Fibroblast of skin of scalp (primary cell): ENCODE measurements around the gene EPHA4.

Experiments
- DNase-seq: peaks from one replicate; pipeline ENCODE4 v3.0.0-alpha.2; 2013

The EPHA4 gene

DNA sequence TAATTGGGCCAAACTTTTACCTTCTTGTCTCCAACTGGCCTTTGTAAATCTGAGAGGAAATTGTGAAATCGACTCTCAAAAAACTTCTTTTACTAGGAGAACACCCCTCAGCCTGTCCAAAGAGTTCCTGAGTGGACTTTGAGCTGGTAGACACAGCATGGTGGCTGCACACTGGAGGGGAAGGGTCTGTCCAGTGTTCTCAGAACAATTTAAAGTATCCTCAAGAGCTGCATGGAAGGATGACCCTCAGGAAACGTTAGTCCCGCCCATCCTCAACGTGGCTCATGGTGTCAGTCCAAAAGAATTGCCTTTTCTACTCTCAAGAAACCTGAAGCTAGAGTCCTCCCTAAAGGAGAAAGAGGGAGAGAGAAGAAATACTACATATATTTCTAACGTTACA, 182.7 kb downstream of the EPHA4 start:
- DNase-seq = no peak

DNA sequence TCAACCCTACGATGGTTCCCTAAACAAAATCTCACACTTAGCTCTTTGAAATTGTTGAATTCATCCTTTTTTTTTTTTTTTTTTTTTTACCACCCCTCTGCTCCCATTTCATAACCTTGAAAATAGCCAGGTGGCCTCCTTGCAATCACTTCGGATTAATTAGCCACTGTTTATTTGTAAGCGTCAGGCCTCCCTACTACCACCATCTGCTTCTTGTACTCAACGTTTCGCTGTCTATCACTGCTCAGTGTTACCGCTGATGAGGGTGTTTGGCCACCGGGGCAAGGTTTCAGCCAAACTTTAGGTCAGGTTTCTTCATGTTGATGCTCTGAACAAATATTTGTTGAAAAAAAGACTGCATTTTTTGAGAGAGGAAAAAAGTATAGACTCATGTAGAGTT, 183.2 kb downstream of the EPHA4 start:
- DNase-seq = no peak

DNA sequence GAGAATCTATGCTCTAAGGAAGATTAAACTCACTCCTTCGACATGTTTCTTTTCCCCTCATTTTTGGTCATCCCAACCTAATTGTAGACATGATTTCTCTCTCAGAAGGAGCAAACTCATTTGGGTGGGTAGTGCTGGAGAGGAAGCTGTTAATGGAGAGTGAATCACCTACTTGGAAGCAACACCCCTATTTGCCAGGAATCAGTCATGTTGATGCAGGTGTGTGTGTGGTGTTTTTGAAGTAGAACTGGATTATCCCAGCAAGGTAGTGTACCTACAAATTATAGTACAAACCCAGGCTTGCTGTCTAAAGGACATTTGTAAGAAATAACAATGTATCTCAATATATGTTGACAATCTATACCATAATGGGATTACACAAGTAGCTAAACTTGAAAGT, 186.4 kb downstream of the EPHA4 start:
- DNase-seq = no peak

DNA sequence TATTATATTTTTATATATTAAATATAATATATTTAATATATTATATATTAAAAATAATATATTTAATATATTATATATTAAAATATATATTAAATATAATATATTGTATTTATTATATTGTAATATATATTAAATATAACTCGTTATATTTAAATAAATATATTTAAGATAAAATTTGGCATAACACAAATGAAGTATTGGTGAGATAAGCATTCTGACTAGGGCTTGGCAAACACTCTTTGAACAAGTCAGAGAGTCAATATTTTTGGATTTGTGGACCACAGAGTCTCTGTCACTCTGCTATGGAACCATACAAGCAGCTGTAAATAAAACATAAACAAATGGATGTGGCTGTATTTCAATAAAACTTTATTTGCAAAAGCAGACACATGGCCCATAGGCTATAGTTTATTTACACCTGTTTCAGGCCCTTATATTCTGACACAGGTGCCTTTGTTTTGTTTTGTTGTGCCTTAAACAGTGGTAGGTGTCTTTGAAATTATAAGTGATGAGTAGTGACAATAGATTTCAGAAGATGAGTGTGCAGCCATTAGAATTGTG, 190.1 kb downstream of the EPHA4 start:
- no peak for DNase-seq

DNA sequence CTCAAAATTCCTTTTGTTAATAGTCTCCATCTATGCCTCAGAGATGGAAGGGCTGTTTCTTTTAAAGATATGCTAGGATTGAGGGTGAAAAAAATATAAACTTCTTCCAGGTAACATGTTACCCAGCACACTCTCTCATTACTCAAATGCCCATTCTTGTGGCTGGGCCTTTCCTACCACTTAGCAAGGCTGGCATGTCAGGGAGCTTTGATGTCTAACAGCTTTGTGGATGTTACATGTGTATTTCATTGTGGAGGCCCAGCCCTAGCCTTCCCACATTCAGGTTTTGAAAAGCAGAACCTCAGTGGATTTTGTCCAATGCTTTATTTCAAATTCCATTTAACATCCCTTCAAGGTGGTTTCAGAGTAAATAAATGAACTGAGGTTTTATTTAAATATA, 191.4 kb downstream of the EPHA4 start:
- no peak for DNase-seq

DNA sequence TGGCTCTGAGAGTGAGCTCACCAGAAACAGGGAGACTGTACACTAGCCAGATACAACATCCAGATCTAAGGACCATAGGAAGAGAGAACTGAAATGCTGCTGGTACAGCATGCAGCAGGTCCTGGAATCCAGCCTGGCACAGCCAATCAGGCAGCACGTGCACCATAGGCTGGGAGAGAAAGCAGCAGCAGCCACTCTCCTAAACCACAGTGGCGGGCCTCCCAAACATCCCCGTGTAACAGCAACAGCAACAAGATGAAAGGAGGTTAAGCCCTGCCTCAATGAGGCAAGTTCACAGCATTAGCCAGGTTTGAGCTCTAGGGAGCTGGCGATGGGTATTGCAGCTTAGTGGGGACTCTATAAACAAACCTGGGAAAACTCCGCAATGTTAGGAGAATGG, 192.0 kb downstream of the EPHA4 start:
- no peak for DNase-seq

DNA sequence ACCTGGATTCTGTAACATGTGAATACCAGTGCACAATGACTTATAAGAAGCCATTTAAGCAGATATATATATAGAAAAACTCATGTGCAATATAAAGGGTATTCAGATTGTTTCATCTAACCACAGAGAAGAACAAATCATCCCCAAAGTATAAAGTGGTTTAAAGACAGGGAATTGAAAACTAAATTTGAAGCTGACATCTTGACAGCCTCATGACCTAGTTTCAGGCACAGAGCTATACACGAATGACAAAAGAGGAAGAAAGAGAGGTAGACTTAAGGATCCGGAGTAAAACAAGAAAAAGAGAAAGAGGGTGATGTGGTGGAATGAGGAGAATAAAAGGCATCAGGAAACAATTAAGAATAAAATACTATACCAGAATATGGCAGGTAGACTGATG, 194.5 kb downstream of the EPHA4 start:
- DNase-seq = no peak

DNA sequence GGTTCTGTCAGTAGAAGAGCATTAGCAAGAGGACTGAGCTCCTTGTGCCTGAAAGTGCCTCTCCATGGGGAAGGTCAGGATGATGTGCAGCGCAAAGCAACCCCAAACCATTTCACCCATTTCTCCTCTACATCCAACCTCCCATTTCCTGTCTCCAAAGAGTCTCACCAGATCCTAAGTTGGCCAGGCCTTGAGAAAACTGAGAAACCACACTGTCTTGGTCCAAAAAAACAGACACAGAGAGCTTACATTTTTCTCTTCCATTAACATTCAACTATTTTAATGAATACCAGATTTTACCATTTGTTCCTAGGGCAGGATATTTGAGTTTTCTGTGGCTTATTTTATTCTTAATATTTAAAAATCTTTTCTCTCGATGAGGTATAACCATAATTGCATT, 195.0 kb downstream of the EPHA4 start:
- DNase-seq = peak; percentile 63

DNA sequence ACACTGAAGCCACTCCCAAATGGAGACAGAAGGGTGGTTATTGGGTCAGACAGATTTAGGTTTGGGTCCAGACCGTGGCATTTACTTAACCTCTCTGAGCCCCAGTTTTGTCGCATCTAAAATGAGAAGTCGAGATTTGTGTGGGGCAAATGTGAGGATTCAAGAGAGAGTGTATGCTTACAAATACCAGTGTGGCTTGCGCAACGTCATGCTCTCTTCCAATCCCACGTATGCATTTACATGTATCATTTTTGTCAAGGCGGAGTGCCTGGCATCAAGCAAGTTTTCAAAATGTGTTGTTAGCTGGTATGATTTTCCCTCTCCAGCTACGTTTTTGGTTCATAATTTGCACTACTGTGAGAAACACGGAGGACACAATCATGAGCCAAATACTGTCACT, 197.9 kb downstream of the EPHA4 start:
- DNase-seq = no peak

DNA sequence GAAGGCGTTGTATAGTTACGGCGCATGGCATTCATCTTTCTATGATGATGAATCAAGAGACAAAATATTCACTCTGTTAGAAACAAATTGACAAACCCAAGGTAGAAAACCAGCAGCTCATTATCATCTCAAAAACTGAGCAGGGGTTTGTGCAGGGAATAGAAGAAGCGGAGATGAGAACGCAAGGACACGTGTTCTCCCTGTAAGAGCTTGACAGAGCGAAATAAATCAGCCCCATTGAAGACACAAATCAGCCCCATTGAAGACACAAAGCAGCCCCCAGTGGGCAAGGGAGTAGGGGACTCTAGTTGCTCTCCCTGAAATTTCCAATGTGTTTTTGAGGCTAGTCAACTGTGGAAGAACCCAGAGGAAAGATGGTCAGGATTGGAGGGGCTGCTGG, 199.2 kb downstream of the EPHA4 start:
- DNase-seq = no peak

DNA sequence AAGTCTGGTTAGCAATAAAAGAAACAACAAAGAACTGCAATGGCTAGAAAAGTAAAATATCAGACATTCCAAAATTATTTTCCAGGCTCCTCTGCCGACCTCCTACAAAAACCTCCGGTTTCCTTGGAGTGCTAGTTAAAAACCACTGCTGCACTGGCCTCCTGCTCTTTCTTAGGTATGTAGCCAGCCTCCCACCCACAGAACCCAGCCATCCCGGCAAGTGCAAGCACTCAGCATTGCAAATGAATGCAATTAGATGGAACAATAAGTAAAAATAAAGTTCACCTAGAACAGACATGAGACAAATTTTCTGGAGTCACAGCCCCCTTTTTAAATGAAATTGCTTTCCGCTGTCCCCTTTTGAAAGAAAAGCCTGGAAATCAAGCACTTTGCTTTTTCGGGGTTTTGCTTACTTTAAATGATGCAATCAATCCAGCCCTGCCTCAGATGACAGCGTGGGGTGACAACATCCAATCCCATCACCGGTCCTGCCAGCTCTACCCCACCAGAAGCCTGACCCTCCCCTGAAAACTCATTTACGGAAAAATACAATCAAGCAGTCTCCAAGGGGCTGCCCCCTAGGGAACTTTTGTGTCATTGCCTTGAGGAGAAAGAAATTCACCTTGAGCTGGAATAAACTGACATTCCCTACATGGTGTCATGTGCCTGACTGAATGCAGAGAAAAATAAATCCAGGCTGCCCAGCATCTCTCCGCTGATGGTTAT, 199.8 kb downstream of the EPHA4 start:
- no peak for DNase-seq

DNA sequence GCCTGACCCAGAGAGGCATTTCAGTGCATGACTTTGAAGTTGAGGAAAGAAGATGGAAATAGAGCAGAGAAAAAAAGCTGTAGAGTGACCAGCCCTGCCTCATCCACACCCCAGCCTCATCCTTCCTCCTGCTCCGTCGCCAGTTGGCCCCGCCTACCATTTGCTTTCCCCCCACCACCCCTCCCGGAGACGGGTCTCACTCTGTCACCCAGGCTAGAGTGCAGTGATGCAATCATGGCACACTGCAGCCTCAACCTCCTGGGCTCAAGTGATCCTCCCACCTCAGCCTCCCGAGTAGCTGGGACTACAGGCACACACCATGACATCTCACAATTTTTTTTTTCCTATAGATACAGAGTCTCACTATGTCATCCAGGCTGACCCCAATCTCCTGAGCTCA, 200.8 kb downstream of the EPHA4 start:
- DNase-seq = no peak

DNA sequence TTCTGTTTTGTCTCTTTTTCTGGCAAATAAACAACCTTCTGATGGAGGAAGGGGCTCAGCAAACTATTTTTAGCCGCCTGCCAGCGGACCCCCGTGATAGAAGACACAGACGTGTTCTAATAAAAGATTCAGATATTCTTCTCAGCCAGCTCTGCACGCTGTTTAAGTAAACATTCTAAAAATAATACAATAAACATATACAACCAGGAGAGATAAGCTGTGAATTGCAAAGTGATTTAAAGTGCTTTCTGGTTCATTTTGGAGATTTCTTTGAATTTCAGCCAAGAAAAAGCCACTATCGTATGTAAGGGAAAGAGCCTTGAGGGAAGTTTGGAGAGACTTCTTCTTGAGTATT, 201.3 kb downstream of the EPHA4 start:
- DNase-seq = no peak

DNA sequence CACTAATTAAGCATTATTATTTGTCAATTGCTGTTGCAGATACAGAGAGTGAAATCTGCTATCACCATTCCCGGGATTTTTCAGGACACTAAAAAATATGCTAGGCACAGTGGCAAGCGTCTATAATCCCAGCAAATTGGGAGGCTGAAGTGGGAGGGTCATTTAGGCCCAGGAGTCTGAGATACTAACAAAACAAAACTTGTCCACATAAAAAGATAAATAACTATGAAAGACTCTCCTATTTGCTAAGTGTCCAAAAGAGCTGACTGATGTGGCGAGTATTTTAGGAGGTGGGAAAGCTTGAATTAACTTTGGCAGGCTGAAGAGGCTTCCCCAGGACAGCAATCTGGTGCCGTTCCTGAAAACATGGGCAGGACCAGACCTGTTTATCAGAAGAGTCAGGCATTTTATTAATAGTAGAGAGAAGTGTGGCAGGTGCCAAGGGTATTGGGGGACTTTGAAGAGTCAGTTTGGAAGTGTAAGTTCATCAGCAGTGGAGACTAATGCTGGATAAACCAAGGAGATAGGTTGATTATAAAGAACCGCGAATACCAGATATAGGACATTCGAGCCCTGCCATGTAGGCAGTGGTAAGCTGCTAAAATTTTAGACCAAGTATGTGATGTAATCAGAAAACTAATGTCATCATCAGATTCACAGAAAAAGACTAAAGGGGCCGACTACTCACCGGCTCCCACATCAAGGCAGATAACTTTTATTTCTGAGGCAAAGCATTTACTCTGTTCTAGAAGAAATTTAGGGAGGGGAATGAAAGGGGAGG, 201.8 kb downstream of the EPHA4 start:
- no peak for DNase-seq
